Natural killer cell treated with Interleukin-12 subunit alpha and Interleukin-12 subunit beta and Interleukin-15 and Interleukin-18, amount 100 ng/mL, for 72 hours (primary cell): ENCODE measurements around the gene AFTPH. TPM values are rescaled to one million over a fixed set of nuclear protein-coding genes. Genes with fewer than 3 reads are reported as not detected.

ENCODE experiments used
- ATAC-seq, 2 donors: fragments of 150-1000 bp; cut with Tn5 transposase in 1 of 2; sonication (Bioruptor Pico), chemical (Tn5 transposase) in 1 of 2; 2 replicates each; pipeline ENCODE4 v1.10.0; 2021
- DNase-seq: peaks from one replicate; pipeline ENCODE4 v3.0.0; 2022; ENCODE audit warnings: low spot score
- H3K27ac Mint-ChIP-seq, 2 donors: 1 replicate in 1 of 2; 2 replicates in 1 of 2; pipeline ENCODE4 v1.8.0; 2022; ENCODE audit warnings: mixed read lengths in 2 of 2, mild to moderate bottlenecking in 1 of 2, moderate library complexity in 1 of 2
- H3K27me3 Mint-ChIP-seq, 2 donors: 1 replicate in 1 of 2; 2 replicates in 1 of 2; pipeline ENCODE4 v1.8.0; 2022; ENCODE audit warnings: mixed read lengths in 2 of 2
- H3K36me3 Mint-ChIP-seq: one replicate; pipeline ENCODE4 v1.8.0; 2022; ENCODE audit warnings: mixed read lengths
- H3K4me1 Mint-ChIP-seq, 2 donors: 1 replicate in 1 of 2; 2 replicates in 1 of 2; pipeline ENCODE4 v1.8.0; 2022; ENCODE audit warnings: low read depth in 2 of 2, mixed read lengths in 2 of 2, mild to moderate bottlenecking in 1 of 2
- H3K4me3 Mint-ChIP-seq: one replicate; pipeline ENCODE4 v1.8.0; 2022; ENCODE audit warnings: mixed read lengths
- H3K9me3 Mint-ChIP-seq: 2 replicates; pipeline ENCODE4 v1.8.0; 2022; ENCODE audit warnings: mixed read lengths
- total RNA-seq, 2 donors: library from RNA; stranded (reverse); gene quantifications; one replicate each; pipeline ENCODE4 v1.2.3, GENCODE V29; 2022

The AFTPH gene
- total RNA-seq, 2 donors from 2014 or later: 38.7 to 49.0 TPM

DNA sequence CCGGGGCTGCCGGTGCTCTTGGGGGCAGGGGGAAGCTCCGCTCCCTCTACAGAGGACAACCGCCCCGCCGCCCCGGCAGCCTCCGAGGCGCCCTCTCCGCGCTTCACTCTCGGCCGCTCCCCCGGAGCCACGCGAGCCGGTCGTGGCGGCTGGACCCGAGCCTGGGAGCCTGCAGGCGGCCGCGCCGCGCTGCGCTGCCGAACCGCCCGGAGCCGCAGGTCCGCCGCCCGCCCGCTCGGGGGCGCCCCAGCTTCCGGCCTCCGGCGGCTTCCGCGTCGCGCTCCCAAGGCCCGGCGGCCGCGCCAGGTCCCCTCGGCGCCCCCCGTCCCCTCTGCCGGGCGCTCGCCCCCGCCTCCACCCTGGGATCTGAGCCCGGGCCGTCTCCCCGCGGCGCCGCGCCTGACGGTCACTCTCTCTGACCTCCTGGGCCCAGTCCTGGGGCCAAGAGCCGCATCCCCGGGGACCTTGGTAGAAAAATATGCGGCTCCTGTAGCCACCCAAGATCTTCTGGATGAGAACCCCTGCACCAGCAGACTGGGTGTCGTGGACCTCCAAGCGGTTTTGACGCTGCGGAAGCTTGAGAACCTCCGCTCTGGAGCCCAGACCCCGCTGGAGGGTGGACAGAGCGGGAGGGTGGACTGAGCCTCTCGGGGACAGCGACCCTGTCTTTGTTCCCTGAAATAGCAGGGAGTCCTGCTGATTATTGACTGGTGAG is 85.3 kb downstream of the AFTPH start:
- H3K4me3 Mint-ChIP-seq: peak overlapping the region; percentile 34

DNA sequence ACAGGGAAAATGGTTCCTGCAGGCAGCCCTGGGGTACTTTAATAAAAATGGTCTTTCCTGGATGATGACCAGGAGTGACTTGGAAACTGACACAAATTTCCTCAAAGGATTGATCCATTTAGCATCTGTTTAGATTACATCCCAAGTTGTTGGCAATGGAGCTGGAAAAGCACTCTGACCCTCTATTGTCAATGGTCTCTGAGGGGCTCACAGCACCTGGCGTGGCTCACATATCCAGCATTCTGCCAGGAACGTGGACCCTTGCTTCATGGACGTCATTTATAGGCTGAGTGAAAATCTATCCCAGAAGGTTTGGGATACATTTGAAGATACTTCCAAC is 85.8 kb downstream of the AFTPH start:
- Mint-ChIP-seq H3K9me3 (no peaks in the 10 kb centered on the region), H3K27ac (peak overlapping the region in 1 of 2 donors; percentile 37), H3K4me1 (peaks cover 18 to 27% of the 10 kb centered on the region in 2 donors), H3K4me3 (peak overlapping the region; percentile 34), H3K36me3 (no peaks in the 10 kb centered on the region), H3K27me3 (no peaks in the 10 kb centered on the region)
- DNase-seq (peak; percentile 18), ATAC-seq (no peak)

More for the DNA sequence above, 85.3 kb downstream of the AFTPH start:
- ATAC-seq (peak; percentile 80 to 84), DNase-seq (peak; percentile 79)
- H3K36me3 Mint-ChIP-seq: no peaks in the 10 kb centered on the region
- peaks cover 18 to 27% of the 10 kb centered on the region in 2 donors for H3K4me1 Mint-ChIP-seq
- no peaks in the 10 kb centered on the region for H3K9me3 Mint-ChIP-seq
- H3K27ac Mint-ChIP-seq: peak overlapping the region in 1 of 2 donors; percentile 37
- no peaks in the 10 kb centered on the region for H3K27me3 Mint-ChIP-seq

DNA sequence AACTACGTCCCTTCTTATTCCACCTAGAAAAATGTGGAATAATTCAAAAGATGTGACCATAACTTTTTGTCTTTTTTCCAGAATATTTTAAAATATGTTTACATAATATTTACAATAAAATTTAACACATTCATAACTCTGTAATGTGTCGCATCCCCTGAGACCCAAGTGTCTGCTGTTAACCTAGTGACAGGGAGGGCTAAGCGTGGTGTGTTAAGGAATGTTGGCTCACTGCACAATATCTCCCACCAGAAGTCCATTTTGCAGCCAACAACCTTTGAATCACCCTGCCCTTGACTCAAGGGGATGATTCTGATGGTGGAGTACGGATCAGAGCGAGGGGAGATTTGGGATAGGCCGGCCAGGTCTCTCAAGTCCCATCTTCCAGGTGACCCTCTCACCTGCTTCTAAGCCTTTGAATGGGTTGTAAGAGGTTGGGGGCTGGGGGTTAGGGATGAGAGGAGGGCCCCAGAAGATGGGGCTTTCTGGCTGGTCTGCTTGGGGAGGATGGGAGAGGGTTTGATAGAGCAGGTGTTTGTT is 86.3 kb downstream of the AFTPH start:
- H3K27me3 Mint-ChIP-seq: no peaks in the 10 kb centered on the region
- ATAC-seq (no peak), DNase-seq (no peak)
- H3K4me1 Mint-ChIP-seq: peaks cover 18 to 27% of the 10 kb centered on the region in 2 donors
- no peaks in the 10 kb centered on the region for H3K36me3 Mint-ChIP-seq
- no peak overlapping the region for H3K4me3 Mint-ChIP-seq
- H3K27ac Mint-ChIP-seq: peak overlapping the region in 1 of 2 donors; percentile 37
- no peaks in the 10 kb centered on the region for H3K9me3 Mint-ChIP-seq

DNA sequence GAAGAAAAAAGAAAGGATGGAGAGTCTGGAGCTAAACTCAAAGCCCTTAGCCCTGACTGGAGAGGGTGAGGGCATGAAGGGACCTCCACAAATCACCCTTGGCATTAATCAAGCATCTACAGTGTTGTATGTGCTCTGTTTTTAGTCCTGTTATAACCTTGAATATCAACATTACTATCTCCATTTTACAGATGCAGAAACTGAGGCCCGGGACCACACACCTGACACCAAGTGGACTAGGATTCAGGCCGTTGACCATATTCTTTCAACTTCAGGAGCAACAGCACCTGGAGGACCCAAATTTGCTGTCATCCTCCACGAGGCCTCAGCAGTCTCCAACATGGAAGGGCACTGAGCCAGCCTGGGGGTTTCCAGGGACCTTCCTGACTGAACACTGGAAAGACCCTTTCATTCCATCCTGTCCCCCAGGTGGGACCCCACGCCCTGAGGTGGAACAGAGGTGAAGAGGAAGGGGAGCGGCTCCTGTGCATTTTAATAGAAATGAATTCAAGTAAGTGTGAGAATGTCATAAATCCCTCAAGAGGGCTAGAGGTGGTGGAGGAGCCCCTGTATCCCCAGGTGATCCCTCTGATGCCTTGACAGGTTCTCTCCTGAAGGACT is 88.6 kb downstream of the AFTPH start:
- Mint-ChIP-seq H3K36me3 (no peaks in the 10 kb centered on the region), H3K27ac (no peak overlapping the region), H3K4me1 (peaks cover 6 to 8% of the 10 kb centered on the region in 2 donors), H3K9me3 (no peaks in the 10 kb centered on the region), H3K27me3 (no peaks in the 10 kb centered on the region), H3K4me3 (no peak overlapping the region)
- ATAC-seq (no peak), DNase-seq (peak; percentile 57)

DNA sequence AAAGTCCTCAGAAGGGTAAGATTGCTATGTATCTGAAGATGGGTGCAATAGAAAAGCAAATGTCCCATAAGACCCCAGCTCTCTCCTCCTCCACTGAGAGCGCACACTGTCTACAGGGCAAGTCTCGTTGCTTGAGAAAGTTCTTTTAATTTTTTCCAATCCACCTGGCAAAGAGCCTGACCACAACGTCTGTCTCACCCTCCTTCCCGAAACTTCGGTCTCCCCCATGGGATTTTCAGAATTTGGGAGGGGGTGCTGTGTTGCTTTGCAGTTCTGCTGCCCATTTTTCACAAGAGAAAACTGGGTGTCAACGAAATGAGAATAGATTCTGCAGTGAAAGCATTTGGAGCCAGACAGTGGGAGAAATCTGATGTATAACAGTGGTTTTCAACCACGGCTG is 89.1 kb downstream of the AFTPH start:
- no peak overlapping the region for H3K4me3 Mint-ChIP-seq
- DNase-seq (no peak), ATAC-seq (no peak)
- peaks cover 3% of the 10 kb centered on the region in 2 donors for H3K4me1 Mint-ChIP-seq
- no peaks in the 10 kb centered on the region for H3K27me3 Mint-ChIP-seq
- no peak overlapping the region for H3K27ac Mint-ChIP-seq
- no peaks in the 10 kb centered on the region for H3K36me3 Mint-ChIP-seq
- H3K9me3 Mint-ChIP-seq: no peaks in the 10 kb centered on the region

DNA sequence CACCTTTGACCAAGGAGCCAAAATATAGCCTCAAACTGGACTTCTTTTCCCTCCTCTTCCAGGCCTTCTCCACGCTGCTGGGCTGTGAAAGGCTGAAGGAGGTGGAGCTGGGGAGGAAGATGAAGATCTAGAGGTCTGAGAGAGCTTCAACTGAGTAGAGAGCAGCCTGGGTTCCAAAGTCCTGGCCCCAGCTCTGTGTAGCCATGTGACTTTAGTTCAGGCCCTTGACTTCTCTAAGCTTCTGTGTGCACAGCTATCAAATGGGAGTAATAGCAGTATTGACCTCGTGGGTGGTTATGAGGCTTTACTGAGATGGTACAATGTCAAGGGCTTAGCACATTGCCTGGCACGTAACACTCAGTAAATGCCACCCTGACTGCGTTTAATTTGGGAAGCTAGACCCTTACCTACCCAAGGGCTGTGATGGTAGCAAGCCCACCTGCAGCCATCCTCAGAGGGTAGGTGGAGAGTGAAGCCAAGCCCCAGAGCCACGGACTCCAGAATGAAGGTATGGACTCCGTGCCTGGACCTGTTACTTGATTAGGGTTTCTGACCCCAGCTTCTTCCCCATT is 91.2 kb downstream of the AFTPH start:
- DNase-seq: peak; percentile 20
- ATAC-seq: no peak
- H3K36me3 Mint-ChIP-seq: no peaks in the 10 kb centered on the region
- no peaks in the 10 kb centered on the region for H3K27me3 Mint-ChIP-seq
- peaks cover 0 to 2% of the 10 kb centered on the region in 2 donors for H3K4me1 Mint-ChIP-seq
- H3K4me3 Mint-ChIP-seq: no peak overlapping the region
- no peak overlapping the region for H3K27ac Mint-ChIP-seq
- no peaks in the 10 kb centered on the region for H3K9me3 Mint-ChIP-seq

DNA sequence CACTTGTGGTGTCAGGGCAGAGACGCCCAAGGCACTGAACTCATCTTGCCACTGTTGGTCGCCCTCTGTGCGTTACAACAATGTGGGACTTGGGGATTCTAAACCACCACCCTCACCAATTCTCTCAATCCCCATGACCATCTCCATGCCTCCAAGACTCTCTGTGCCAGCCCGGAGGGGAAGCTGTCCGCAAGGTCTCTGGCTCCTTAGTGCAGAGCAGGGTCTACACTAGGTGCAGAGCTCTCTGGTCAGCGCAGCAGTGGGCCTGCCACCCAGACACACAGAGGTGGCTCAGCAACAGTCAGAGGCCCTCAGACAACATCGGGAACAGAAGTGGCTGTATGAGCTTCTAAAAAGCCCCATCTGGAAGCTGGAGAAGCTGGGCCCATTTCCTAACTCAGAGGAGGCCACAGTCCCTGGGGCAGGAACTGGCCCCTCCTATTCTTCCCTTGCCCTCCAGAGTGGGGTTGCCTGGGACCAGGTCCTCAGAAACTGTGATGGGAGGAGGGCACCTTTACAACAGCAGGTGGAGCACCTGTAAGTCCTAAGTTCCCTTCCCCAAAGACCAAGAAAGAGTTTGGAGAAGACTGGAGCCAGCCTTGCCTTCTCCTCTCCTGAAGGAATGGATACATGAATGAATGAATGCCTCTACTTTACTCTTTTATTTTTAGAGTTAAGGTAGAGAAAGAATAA is 91.9 kb downstream of the AFTPH start:
- no peaks in the 10 kb centered on the region for H3K9me3 Mint-ChIP-seq
- peaks cover 0 to 2% of the 10 kb centered on the region in 2 donors for H3K4me1 Mint-ChIP-seq
- peak; percentile 44 for DNase-seq
- no peak overlapping the region for H3K4me3 Mint-ChIP-seq
- peak in 1 of 2 donors; percentile 54 for ATAC-seq
- H3K27me3 Mint-ChIP-seq: no peaks in the 10 kb centered on the region
- H3K27ac Mint-ChIP-seq: peak overlapping the region in 1 of 2 donors; percentile 25
- H3K36me3 Mint-ChIP-seq: no peaks in the 10 kb centered on the region

DNA sequence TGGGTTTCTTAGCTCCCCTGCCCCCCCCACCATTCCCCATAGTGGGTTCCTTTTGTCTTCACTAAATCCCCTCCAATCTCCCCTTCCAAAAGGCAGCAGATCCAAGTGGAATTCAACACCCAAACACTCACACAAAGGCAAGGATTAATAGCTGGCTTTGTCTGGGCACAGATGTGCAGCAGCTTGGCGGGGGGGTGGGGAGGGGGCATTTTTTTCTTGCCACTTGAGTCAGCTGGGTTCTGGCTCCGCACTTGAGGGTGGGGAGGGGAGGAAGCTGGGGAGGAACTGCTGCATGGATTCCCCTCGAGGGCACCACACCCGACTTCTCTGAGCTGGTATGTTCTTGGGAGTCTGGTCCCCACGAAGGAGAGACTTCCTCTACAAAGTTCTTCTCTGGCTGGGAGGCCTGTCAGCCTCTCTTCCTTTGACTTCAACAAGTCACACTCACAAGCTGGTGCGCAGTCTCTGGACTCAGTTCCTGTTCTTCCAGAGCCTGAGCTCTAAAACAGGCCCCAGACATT is 93.6 kb downstream of the AFTPH start:
- DNase-seq: no peak
- H3K36me3 Mint-ChIP-seq: no peaks in the 10 kb centered on the region

DNA sequence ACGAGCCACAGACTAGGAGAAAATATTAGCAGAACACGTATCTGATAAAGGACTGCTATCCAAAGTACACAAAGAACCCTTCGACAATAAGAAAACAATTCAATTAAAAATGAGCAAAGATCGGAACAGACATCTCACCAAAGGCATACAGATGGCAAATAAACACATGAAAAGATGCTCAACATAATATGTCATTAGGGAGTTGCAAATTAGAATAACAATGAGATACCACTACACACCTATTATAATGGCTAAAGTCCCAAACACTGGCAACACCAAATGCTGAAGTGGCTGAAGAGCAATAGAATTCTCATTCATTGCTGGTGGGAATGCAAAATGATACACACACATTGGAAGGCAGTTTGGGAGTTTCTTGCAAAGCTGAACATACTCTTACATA is 96.5 kb downstream of the AFTPH start:
- DNase-seq: no peak
- Mint-ChIP-seq H3K4me1 (peaks cover 0 to 2% of the 10 kb centered on the region in 2 donors), H3K9me3 (no peaks in the 10 kb centered on the region), H3K27ac (no peak overlapping the region), H3K4me3 (no peak overlapping the region), H3K36me3 (no peaks in the 10 kb centered on the region), H3K27me3 (no peaks in the 10 kb centered on the region)
- no peak for ATAC-seq

More for the DNA sequence above, 93.6 kb downstream of the AFTPH start:
- no peak for ATAC-seq
- Mint-ChIP-seq H3K27me3 (no peaks in the 10 kb centered on the region), H3K4me3 (no peak overlapping the region), H3K9me3 (no peaks in the 10 kb centered on the region), H3K4me1 (peaks cover 0 to 2% of the 10 kb centered on the region in 2 donors), H3K27ac (no peak overlapping the region)

DNA sequence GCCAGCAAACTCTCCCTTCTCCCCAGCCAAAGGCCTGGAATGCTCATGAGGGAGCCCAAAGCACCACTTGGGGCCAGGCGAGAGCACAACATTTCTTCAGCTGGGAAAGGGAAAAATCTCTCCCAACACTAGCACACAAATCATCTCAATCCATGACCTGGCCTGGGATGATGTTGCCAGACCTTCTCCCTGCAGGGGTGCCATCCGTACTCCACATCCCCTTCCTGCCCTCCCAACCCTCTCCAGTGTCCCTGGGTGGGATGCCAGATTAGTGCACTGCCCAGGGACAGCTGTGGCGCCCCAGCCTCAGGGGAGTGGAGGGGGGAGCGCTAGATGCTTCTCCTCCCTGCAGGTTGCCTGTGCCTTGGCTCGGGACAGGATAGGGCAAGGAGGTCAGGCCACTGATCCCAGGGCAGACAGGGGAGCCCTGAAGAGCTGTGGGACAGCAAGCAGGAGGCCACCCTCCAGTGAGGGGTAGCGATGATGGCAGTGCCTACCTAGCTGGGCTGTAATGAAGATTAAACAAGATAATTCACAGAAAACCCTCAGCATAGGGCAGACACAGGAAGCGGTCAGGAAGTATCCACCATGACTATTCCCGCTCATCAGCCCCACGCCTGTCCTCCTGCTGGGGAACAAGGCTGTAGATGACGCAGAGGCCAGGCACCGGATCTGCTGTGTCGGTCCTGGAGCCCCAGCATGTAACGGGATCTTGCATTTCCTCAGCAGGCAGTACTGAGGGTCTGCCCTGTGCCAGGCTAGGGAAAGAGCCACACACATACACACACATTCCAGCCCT is 98.5 kb downstream of the AFTPH start:
- Mint-ChIP-seq H3K9me3 (no peaks in the 10 kb centered on the region), H3K4me1 (no peaks in the 10 kb centered on the region), H3K27ac (no peak overlapping the region), H3K27me3 (no peaks in the 10 kb centered on the region), H3K36me3 (no peaks in the 10 kb centered on the region), H3K4me3 (no peak overlapping the region)
- ATAC-seq: peak in 1 of 2 donors; percentile 22
- DNase-seq: peak; percentile 38

DNA sequence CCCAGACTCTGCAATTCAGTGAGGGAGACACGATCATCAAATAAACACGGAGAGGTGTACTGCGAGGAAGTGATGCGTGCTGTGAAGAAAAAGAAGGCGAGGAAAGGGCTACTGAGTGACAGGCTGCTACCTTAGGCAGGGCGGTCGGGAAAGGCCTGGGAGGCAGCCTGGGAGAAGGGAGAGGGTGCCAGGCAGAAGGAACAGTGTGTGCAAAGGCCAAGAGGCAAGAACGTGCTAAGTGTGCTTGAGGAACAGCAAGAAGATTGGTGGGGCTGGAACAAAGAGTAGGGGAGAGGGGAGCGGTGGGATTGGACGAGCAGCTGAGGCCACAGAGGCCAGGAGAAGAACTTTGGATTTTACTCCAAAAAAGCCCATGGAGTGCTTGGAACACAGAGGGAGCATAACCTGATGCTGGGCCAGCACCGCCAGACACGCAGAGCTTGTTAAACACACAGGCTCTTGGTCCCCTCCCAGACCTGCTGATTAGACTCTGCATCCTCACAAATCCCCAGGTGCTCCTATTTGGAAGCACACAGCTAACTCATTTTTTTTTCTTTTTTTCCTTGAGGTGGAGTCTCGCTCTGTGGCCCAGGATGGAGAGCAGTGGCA is 99.2 kb downstream of the AFTPH start:
- H3K27me3 Mint-ChIP-seq: no peaks in the 10 kb centered on the region
- H3K4me1 Mint-ChIP-seq: no peaks in the 10 kb centered on the region
- no peak overlapping the region for H3K4me3 Mint-ChIP-seq
- no peaks in the 10 kb centered on the region for H3K36me3 Mint-ChIP-seq
- ATAC-seq (no peak), DNase-seq (peak; percentile 15)
- no peaks in the 10 kb centered on the region for H3K9me3 Mint-ChIP-seq
- H3K27ac Mint-ChIP-seq: no peak overlapping the region

DNA sequence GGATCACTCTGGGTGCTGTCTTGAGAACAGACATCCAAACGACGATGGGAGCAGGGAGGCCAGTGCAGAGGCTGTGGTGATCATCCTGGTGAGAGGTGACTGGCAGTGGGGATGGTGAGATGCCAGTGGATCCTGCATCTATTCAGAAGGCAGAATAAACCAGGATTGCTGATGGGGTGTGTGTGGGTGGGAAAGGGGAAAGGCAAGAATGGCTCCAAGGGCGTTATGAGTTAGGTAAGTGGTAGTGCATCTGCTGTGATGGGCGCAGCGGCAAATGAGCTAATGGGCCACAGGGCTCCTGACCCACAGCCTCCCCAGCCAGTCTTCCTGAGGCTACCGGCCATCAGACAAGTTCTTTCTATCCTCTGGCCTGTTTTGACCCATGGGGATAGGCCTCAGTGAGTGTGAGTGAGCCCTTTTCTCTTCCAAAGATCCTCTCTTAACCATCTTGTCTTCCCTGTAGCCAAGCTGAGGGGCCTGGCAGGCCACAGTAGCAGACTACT is 100.0 kb downstream of the AFTPH start:
- no peak for ATAC-seq
- H3K27ac Mint-ChIP-seq: no peak overlapping the region
- H3K27me3 Mint-ChIP-seq: no peaks in the 10 kb centered on the region
- H3K4me3 Mint-ChIP-seq: no peak overlapping the region
- no peaks in the 10 kb centered on the region for H3K36me3 Mint-ChIP-seq
- H3K9me3 Mint-ChIP-seq: no peaks in the 10 kb centered on the region
- DNase-seq: peak; percentile 52
- no peaks in the 10 kb centered on the region for H3K4me1 Mint-ChIP-seq
